ENCODE data around the gene HOXB4. TPM values are rescaled to one million over a fixed set of nuclear protein-coding genes. Genes with fewer than 3 reads are reported as not detected.

HOXB4 gene
- total and polyA plus RNA-seq, 10 of the 15 experiments (the other 5 are each of a cell fraction or from before 2014, with no cell fraction given), result 0.35 to 5.8 (median 3.0) TPM

DNA sequence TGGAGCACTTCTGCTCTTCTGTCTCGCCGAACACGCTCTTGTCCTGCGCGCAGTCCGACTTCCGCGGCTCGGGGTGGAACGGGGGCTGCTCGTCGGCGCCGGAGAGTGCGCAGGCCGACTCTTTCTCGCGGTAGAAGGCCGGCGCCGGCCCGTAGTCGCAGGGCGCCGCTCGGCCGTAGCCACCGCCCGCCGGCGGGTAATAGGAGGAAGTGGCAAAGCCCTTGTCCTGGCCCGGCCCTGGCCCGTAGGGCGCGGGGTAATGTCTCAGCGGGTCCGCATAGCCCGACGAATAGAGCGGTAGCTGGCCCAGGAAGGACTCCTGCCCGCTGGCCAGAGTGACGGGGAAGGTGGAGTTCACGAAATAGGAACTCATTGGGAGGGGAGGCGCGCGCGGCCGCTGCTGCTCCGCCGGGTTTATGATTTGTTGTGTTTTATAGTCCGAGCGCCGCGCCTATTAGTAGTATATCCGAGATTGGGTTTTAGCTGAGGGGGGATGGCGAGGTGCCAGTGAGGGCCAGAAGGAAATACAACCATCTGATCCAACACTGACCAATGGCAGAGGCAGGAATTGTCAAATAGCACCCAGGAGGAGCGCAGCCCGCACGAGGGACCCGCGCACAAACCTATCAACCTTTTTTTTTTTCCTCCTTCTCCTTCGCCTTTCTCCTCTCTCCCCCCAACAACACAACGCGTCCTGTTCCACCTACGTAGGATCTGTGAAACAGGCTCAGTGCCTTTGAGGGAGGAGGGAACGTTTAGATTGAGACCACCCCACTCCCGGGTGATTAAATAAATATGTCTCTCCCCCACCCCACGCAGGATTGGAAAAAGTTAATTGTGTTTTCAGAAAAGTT lies 19.9 kb upstream of the HOXB4 start:
- Histone ChIP-seq H3K79me2 (ENCODE audit: control insufficient read depth, insufficient read depth, low read length) (no peaks in the 10 kb centered on the region), H3K27me3 (replicated peaks in 1 of 2; ENCODE audit: control insufficient read depth in 2 of 2, insufficient read depth in 2 of 2, low read length in 1 of 2) (peaks cover 15 to 47% of the 10 kb centered on the region in 2 experiments), H3K36me3 (ENCODE audit: control insufficient read depth in 2 of 2, insufficient read depth in 2 of 2, low read length in 1 of 2) (no peaks in the 10 kb centered on the region), H4K20me1 (ENCODE audit: control insufficient read depth, insufficient read depth) (no peaks in the 10 kb centered on the region), H3K4me3 (peak overlapping the region; percentile 79), H3K27ac (ENCODE audit: control insufficient read depth, insufficient read depth) (no peak overlapping the region), H3K4me2 (ENCODE audit: control insufficient read depth, insufficient read depth) (peak overlapping the region; percentile 66), H3K9ac (ENCODE audit: control insufficient read depth, insufficient read depth, low read length) (no peak overlapping the region; the same call in 1 of the 2 replicates), H3K9me3 (replicated peaks; ENCODE audit: control insufficient read depth, insufficient read depth, low read length) (no peaks in the 10 kb centered on the region), H2AFZ (ENCODE audit: control insufficient read depth, low read depth, low read length) (peak overlapping the region; percentile 71), H3K4me1 (ENCODE audit: control insufficient read depth, insufficient read depth, low read length) (peaks cover 10% of the 10 kb centered on the region)
- ATAC-seq (peak; percentile 78), DNase-seq (ENCODE audit: low read depth, low spot score) (no peak), FAIRE-seq (no peak)
- intact Hi-C loops (cut with micrococcal nuclease; ENCODE audit: unreplicated experiment) (no loop called here), in situ Hi-C loops (cut with MboI) (loop anchor here (5.0 kb wide), 1 partner anchor 336 kb away; no protein-coding TSS in a partner anchor)
- ChIA-PET POLR2A (no interaction called here), SMC1A (ENCODE audit: uncharacterized antibody, unreplicated experiment) (no interaction called here), CTCF (interaction anchor here (0.7 to 2.2 kb wide), 3 partner anchors 21 to 472 kb away, joined by 3 to 7 read pairs (median 5); no protein-coding TSS in a partner anchor), RAD21 (ENCODE audit: unreplicated experiment) (no interaction called here)
- 2% methylated on average over 68 of the region's 68 CpGs for WGBS (ENCODE audit: insufficient coverage, insufficient replicate concordance, low lambda C conversion rate, missing lambda C conversion rate)
- BruUV-seq (replicated peaks), result no TSS peak
- TF ChIP-seq SPI1 (IDR thresholded peaks at IDR 0.05; ENCODE audit: borderline replicate concordance, insufficient read depth, low read depth, low read length), result peak; percentile 57; the same call in 1 of the 2 replicates
- TF ChIP-seq DPF2 (IDR thresholded peaks at IDR 0.05), result 0 out of 2 replicates have a peak, but pooled peaks have one; percentile 22
- TF ChIP-seq MYB (IDR thresholded peaks at IDR 0.05; ENCODE audit: borderline replicate concordance, low read depth, low read length), result no peak
- TF ChIP-seq, protein P1, sequence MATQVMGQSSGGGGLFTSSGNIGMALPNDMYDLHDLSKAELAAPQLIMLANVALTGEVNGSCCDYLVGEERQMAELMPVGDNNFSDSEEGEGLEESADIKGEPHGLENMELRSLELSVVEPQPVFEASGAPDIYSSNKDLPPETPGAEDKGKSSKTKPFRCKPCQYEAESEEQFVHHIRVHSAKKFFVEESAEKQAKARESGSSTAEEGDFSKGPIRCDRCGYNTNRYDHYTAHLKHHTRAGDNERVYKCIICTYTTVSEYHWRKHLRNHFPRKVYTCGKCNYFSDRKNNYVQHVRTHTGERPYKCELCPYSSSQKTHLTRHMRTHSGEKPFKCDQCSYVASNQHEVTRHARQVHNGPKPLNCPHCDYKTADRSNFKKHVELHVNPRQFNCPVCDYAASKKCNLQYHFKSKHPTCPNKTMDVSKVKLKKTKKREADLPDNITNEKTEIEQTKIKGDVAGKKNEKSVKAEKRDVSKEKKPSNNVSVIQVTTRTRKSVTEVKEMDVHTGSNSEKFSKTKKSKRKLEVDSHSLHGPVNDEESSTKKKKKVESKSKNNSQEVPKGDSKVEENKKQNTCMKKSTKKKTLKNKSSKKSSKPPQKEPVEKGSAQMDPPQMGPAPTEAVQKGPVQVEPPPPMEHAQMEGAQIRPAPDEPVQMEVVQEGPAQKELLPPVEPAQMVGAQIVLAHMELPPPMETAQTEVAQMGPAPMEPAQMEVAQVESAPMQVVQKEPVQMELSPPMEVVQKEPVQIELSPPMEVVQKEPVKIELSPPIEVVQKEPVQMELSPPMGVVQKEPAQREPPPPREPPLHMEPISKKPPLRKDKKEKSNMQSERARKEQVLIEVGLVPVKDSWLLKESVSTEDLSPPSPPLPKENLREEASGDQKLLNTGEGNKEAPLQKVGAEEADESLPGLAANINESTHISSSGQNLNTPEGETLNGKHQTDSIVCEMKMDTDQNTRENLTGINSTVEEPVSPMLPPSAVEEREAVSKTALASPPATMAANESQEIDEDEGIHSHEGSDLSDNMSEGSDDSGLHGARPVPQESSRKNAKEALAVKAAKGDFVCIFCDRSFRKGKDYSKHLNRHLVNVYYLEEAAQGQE (IDR thresholded peaks at IDR 0.05; ENCODE audit: low read depth, low read length), result no peak
- no peak for TF ChIP-seq NFYB (IDR thresholded peaks at IDR 0.05; ENCODE audit: insufficient read depth, low read depth, low read length)
- no peak for TF ChIP-seq ATF3 (IDR thresholded peaks at IDR 0.05; ENCODE audit: borderline replicate concordance, extremely low read depth, low read depth, low read length)
- no peak for TF ChIP-seq MEF2A (IDR thresholded peaks at IDR 0.05; ENCODE audit: insufficient read depth, low read depth, low read length)
- TF ChIP-seq, protein P2, sequence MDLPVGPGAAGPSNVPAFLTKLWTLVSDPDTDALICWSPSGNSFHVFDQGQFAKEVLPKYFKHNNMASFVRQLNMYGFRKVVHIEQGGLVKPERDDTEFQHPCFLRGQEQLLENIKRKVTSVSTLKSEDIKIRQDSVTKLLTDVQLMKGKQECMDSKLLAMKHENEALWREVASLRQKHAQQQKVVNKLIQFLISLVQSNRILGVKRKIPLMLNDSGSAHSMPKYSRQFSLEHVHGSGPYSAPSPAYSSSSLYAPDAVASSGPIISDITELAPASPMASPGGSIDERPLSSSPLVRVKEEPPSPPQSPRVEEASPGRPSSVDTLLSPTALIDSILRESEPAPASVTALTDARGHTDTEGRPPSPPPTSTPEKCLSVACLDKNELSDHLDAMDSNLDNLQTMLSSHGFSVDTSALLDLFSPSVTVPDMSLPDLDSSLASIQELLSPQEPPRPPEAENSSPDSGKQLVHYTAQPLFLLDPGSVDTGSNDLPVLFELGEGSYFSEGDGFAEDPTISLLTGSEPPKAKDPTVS (IDR thresholded peaks at IDR 0.05; ENCODE audit: low read depth, low read length), result no peak
- no peak for TF ChIP-seq KAT2A (conservative IDR thresholded peaks at IDR 0.05; ENCODE audit: control insufficient read depth, low read depth, low read length)
- TF ChIP-seq IKZF1 (conservative IDR thresholded peaks at IDR 0.05), result peak; percentile 48; the same call in 1 of the 2 replicates
- TF ChIP-seq RB1 (IDR thresholded peaks at IDR 0.05; ENCODE audit: borderline replicate concordance), result no peak
- TF ChIP-seq, protein P3, sequence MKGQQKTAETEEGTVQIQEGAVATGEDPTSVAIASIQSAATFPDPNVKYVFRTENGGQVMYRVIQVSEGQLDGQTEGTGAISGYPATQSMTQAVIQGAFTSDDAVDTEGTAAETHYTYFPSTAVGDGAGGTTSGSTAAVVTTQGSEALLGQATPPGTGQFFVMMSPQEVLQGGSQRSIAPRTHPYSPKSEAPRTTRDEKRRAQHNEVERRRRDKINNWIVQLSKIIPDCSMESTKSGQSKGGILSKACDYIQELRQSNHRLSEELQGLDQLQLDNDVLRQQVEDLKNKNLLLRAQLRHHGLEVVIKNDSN (IDR thresholded peaks at IDR 0.05; ENCODE audit: borderline replicate concordance, extremely low read length, insufficient read depth, low read depth, low read length), result no peak
- no peak for TF ChIP-seq USF2 (IDR thresholded peaks at IDR 0.05; ENCODE audit: borderline replicate concordance, low read depth, low read length)
- TF ChIP-seq POLR2A (IDR thresholded peaks at IDR 0.05; ENCODE audit: low read depth, low read length), result no peak

Measured in GM12878 (cell line).